ENCODE measurements around the gene RILPL1. TPM values are rescaled to one million over a fixed set of nuclear protein-coding genes. Genes with fewer than 3 reads are reported as not detected.

RILPL1 gene
- total RNA-seq, 4 donors from 2014 or later = 7.3 to 24.7 (median 12.0) TPM

GRCh38 chr12:123512838-123513665 lies 20.5 kb downstream of the RILPL1 start:
- no peak for TF ChIP-seq CTCF (IDR thresholded peaks at IDR 0.05; ENCODE audit: low read depth)

GRCh38 chr12:123506843-123507236 lies 26.7 kb downstream of the RILPL1 start:
- TF ChIP-seq CTCF (IDR thresholded peaks at IDR 0.05; ENCODE audit: low read depth) = no peak

GRCh38 chr12:123506059-123506842 lies 27.3 kb downstream of the RILPL1 start:
- TF ChIP-seq CTCF (IDR thresholded peaks at IDR 0.05; ENCODE audit: low read depth) = no peak

- no peak for TF ChIP-seq CTCF (IDR thresholded peaks at IDR 0.05; ENCODE audit: low read depth)
Observed at GRCh38 chr12:123502163-123502704, 31.3 kb downstream of the RILPL1 start.

GRCh38 chr12:123499332-123499731 lies 34.2 kb downstream of the RILPL1 start:
- TF ChIP-seq CTCF (IDR thresholded peaks at IDR 0.05; ENCODE audit: low read depth) = no peak

- no peak for TF ChIP-seq CTCF (IDR thresholded peaks at IDR 0.05; ENCODE audit: low read depth)
Observed at GRCh38 chr12:123498126-123498825, 35.2 kb downstream of the RILPL1 start.

All from subcutaneous adipose tissue (tissue), 4 donors.